ENCODE measurements around the gene GGNBP2.
"Not testable (repeated sequence)": the region's sequence is repeated elsewhere in the genome, so short reads cannot be mapped to it uniquely, and the experiment has no call there.

The GGNBP2 gene

GRCh38 chr17:36576793-36577192 is 32.1 kb downstream of the GGNBP2 start:
- DNase-seq = no peak

DNA sequence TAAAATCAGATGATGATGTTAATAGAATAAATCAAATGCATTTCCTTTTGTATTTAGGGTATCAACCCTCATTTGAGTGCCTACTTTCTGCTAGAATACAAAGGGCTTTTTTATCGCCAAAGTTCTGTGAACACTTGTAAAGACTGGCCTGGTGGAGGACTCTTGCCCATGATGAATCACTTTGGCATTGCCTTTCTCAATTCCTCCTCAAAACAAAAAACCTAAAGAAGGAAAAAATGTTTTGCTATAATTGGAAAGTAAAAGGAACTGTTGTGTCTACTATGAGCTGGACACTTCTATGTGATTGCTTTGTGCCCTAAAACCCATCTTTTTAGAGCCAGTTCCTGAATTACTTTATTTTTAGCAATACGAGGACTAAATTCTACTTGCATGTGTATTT is 34.0 kb downstream of the GGNBP2 start:
- no peak for DNase-seq

DNA sequence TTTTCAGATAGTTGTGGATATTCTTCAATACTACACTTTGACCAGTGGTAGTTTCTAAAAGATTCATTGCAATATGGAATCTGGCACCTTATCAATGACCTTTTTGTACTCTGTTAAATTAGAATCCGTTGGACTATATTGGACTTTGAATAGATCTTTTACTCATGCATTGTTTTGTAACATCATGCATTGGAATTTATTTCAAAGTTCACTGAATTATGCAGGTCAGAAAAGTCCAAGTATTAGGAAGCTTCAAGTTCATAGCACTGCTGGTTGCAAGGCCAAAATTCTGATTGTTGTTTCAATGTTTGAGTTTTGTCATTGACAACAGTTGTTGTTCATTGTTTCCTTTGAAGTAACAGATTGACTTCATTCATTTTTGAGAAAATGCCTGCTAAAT is 39.1 kb downstream of the GGNBP2 start:
- no peak for DNase-seq

DNA sequence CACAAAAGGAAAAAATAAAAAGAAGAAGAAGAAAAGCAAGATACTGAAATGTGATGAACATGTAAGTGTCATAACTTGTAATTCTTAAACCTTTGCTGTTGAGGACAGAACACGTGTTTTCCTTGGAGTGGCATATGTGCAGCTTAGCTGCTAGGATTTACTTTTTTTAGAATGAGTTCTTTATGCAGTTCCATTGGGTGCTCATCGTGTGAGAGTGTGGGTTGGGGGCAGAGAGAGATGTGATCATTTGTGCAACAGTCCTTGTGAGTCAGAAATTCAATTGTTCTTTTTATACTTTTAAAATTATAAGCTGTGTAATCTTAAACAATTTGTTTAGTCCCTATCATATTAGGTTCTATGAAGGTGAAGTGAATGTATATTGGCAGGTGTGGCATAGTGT is 41.4 kb downstream of the GGNBP2 start:
- DNase-seq = no peak

- DNase-seq = no peak
Observed at GRCh38 chr17:36590082-36590481, 45.4 kb downstream of the GGNBP2 start.

GRCh38 chr17:36591434-36592315 is 47.0 kb downstream of the GGNBP2 start, which contains the start of gene DHRS11:
Gene DHRS11, plus strand, starts transcription at chr17:36591879. Its CDS starts 131 bp downstream, at chr17:36592010.
- DNase-seq = peak; percentile 85

- DNase-seq = peak; percentile 14
Observed at GRCh38 chr17:36592316-36592715, 47.6 kb downstream of the GGNBP2 start.

DNA sequence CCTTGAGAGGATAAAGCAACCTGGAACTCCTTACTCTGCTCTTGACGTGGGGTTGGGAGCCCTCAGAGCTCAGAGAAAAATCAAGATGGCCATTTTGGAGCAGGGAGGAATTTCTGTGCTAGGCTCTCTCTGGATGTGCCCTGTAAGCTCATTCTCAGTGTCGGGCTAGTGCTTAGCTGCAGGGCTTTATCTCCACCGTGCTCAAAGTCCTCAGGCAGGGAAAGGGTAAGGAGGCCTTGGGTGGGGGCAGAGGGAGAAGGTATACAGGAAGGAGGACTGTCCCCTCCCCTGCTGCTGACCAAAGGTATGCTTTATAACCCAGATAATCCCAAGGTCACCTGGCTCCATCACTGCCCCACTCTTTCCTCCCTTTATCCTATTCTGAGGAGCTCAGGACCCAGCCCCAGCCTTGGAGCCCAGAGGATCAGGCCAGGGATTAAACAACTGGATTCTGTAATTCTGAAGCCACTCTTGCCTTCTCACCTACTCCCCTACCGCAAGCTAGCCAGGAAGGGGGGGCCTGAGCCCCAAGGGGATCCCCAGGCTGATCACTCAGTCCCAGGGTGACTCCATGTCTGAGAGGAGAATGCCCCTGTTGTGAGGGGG is 48.1 kb downstream of the GGNBP2 start:
- peak; percentile 8 for DNase-seq

DNA sequence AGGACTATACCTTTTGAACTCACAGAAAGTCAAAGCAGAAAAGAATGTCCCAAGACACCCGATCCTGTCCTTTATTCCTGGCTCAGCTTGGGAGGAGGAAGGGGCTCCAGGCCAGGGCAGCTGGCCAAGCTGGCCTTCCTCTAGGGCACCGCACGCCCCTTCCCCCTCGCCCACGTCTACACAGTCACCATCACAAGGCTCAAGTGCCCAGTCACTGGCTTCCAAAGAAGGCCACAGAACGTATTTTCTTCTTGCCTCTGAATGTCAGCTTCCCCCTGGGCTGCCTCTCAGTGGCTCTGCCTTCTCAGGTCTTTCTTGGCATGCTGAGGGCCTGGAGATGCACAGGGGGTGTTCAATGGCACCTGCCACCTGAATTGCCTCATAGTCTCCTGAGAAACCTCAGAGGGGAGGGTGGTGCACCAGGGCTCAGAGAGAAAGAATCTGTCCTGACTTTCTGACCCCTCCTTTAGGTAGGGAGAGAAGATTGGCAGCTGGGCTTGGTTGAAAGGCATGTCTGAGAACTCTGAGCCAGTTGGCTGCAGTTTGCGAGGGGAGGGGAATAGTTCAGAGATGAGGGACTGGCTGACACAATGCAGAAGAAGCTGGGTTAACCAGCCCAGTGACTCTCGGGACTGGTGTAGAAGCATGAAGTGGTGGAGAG is 49.1 kb downstream of the GGNBP2 start:
- no peak for DNase-seq

DNA sequence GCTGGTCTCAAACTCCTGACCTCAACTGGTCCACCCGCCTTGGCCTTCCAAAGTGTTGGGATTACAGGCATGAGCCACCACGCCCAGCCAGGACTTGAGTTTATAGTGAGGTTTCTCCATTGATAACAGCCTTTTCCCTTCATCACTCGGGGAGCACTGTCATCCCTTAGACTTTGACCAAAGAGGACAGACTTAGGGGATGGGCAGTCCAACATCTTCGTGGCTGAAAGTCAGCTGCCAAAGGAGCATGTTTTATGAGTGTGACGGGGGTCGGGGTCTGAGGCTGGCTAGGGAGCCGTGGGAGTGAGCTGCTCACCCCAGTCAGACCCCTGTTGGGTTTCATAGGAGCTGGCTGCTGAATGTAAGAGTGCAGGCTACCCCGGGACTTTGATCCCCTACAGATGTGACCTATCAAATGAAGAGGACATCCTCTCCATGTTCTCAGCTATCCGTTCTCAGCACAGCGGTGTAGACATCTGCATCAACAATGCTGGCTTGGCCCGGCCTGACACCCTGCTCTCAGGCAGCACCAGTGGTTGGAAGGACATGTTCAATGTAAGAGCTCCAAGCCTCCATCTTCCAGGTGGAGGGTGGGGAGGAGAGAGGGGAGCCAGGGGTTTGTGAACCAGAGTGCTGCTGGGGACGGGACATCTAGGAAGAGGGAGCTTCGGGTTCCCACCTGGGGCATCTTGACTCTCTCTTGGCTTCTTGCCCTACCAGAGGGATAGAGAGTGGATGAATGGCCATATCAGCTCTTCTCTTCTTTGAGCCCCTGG is 50.1 kb downstream of the GGNBP2 start:
- no peak for DNase-seq

GRCh38 chr17:36597226-36597625 is 52.5 kb downstream of the GGNBP2 start:
- no peak for DNase-seq

DNA sequence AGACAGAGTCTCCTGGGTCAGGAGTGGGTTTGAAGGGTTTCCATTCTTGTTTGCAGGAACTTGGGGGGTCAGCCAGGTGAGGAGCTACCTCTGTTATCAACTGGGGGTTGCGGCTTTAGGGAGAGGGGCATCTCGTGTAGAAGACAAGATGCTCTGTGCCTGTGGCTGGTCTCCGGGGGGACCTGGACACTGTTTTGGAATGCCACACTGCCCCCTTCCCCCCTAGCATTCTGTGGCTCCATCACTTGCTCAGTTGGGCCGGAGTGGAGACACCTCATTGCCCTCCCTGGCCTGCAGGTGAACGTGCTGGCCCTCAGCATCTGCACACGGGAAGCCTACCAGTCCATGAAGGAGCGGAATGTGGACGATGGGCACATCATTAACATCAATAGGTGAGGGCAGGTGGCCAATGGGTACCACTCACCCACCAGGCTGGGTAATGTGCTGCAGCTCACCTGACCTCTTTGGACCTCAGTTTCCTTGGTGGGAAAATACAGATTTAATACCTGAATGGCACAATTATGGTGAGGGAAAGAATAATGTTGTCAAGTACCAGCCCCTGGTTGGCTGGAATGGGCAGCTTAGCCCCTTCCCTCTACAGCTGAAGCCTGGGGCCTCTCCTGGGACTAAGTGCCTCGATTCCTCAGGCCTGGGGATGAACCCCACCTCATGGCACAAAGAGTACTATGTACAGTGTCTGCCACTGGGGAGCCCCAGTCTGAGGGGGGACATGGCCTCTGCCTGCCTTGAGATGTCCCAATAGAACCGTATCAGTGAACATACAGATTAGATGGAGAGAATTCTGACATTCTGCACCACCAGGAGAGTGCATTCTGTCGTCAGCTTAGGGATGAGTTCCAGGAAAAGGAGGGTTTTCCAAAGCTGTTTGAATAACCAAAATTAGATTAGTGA is 53.4 kb downstream of the GGNBP2 start:
- DNase-seq = no peak

DNA sequence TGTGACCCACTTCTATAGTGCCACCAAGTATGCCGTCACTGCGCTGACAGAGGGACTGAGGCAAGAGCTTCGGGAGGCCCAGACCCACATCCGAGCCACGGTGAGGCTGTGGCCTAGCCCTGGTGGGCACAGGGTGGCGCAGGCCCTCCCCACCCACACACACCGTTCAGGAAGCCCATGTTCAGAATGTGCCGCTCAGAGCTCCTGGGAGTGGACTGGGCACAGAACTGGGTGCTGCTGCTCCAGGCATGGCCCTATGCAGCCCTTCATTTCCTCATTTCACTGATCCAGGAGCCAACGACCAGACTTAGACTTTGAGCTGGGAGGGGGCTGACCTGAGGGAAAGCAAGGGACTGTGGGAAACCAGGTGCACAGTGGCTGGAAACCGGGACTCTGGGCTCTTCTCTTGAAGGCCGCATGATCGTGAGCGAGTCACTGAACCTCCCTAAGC is 54.3 kb downstream of the GGNBP2 start:
- no peak for DNase-seq

DNA sequence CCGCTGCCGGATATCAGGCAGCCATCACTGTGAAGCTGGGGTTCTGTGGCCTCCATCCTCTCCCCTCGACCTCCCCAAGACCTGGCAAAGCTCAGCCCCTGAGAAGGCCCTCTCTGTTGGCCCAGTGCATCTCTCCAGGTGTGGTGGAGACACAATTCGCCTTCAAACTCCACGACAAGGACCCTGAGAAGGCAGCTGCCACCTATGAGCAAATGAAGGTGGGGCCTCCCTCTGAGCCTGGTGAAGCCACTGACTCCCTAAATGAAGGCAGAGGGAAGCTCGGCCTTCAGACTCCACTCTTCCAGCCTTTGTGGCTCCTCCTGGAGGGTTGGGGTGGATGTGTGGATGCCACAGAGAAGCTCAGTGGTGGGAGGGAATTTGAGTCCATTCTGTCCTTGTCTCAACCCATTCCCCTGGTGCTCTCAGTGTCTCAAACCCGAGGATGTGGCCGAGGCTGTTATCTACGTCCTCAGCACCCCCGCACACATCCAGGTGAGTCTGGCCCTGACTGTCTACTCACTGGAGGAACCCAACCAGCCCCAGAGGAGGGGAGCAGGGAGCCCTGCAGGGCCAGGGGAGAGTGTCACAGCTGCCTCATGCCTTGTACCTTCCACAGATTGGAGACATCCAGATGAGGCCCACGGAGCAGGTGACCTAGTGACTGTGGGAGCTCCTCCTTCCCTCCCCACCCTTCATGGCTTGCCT is 55.0 kb downstream of the GGNBP2 start:
- no peak for DNase-seq

DNA sequence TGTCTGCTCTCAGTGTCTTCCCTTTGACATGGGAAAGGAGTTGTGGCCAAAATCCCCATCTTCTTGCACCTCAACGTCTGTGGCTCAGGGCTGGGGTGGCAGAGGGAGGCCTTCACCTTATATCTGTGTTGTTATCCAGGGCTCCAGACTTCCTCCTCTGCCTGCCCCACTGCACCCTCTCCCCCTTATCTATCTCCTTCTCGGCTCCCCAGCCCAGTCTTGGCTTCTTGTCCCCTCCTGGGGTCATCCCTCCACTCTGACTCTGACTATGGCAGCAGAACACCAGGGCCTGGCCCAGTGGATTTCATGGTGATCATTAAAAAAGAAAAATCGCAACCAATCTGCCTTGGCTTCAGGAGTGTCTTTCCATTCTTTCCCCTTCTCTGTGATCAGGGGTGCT is 55.7 kb downstream of the GGNBP2 start:
- DNase-seq = no peak

DNA sequence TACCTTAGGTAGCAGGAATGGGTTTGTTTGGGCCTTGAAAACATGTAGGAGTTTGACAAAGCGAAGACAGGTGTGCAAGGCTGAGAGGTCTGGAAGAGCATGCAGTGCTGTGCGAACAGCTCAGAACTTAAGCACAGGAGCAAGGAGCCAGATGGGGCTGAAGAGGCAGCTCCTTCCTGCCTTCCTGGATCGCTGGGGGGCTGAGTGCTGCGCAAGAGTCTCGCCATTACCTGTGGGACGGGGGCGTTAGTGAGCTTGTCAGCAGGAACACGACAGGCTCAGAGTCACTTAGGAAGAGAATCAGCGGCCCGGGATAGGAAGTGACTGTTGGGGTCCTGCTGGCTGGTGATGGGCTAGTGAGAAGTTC is 56.2 kb downstream of the GGNBP2 start:
- DNase-seq = no peak

- DNase-seq = peak; percentile 92
Observed at GRCh38 chr17:36601303-36602029, 56.7 kb downstream of the GGNBP2 start, which contains the start of gene MRM1. Gene MRM1, plus strand, starts transcription at chr17:36601583. Its CDS starts 228 bp downstream, at chr17:36601811.

GRCh38 chr17:36602030-36602748 is 57.5 kb downstream of the GGNBP2 start:
- DNase-seq = peak; percentile 14

DNA sequence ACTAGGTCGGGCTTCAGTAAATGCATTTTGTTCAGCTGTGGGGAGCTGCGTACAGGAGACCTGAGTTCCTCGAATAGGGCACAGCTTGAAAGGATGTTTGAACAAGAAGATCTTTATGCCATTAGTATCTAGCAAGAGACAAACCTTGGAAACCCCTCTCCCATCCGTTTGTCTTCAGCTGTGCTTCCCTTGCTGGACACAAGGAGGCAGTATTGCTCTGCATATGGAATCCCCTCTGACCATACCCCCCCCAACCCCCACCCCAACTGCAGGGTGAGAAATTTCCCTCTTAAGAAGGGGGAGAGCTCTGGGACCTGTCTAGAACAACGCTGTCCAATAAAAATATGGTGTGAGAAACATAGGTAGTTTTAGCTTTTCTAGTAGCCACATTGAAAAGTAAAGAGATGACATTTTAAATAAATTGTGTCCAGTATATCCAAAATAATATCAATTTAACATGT is 58.2 kb downstream of the GGNBP2 start:
- peak; percentile 71 for DNase-seq

DNA sequence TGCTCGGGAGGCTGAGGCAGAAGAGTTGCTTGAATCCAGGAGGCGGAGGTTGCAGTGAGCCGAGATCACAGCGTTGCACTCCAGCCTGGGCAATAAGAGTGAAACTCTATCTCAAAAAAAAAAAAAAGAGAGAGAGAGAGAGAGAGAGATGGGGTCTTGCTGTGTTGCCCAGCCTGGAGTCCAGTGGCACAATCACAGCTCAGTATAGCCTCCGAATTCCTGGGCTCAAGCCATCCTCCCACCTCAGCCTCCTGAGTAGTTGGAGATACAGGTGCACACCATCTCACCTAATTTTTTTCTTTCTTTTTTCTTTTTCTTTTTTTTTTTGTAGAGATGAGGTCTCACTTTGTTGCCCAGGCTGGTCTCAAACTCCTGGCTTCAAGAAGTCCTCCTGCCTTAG is 60.3 kb downstream of the GGNBP2 start:
- not testable (repeated sequence) for DNase-seq
